Panc1 (cell line): ENCODE results near the gene RSAD2. TPM values are rescaled to one million over a fixed set of nuclear protein-coding genes. Genes with fewer than 3 reads are reported as not detected.

Experiments
- ATAC-seq: fragments of 200-7000 bp; cut with Tn5 transposase; 2 replicates; pipeline ENCODE4 v1.9.1; 2020; ENCODE audit warnings: mild to moderate bottlenecking, moderate library complexity
- BruUV-seq: library from RNA; stranded (reverse); fragments of 400-500 nt; replicated peaks from 2 replicates; lab custom pipeline; 2021; lab: Mats Ljungman, UMichigan
- CTCF ChIA-PET: fragments of 300-600 bp; sonication (Branson Sonifier 250); formaldehyde crosslinking; loops from one replicate; lab custom pipeline; 2022; ENCODE audit warnings: antibody characterized with exemption; lab: Charles Lee
- POLR2A ChIA-PET: fragments of 300-600 bp; sonication (Branson Sonifier 250); formaldehyde crosslinking; loops from one replicate; lab custom pipeline; 2022; ENCODE audit warnings: antibody characterized with exemption; lab: Charles Lee
- DNase-seq: peaks from one replicate; pipeline ENCODE4 v3.0.0-alpha.2; 2010; ENCODE audit warnings: low read depth, low spot score
- H3K27ac ChIP-seq: 2 replicates; pipeline ENCODE4 v1.5.1; 2011; ENCODE audit warnings: mild to moderate bottlenecking, low read length, inconsistent platforms
- H3K27me3 ChIP-seq: fragments of 200-500 bp; sonication (Bioruptor generic); 2 replicates; pipeline ENCODE4 v1.6.0; 2014; ENCODE audit warnings: low read length, inconsistent platforms; ENCODE audit not compliant: control insufficient read depth, insufficient read depth
- H3K36me3 ChIP-seq: fragments of 200-500 bp; sonication (Bioruptor generic); 2 replicates; pipeline ENCODE4 v1.5.1; 2014; ENCODE audit warnings: inconsistent platforms, mild to moderate bottlenecking, low read length, moderate library complexity; ENCODE audit not compliant: control insufficient read depth, insufficient read depth
- H3K4me1 ChIP-seq: 2 replicates; pipeline ENCODE4 v1.5.1; 2011; ENCODE audit warnings: inconsistent platforms, mild to moderate bottlenecking, low read length, moderate library complexity; ENCODE audit not compliant: control insufficient read depth, insufficient read depth
- H3K4me3 ChIP-seq, 2 experiments: 2 replicates each; pipeline ENCODE4 v1.5.1; 2011 to 2012; ENCODE audit warnings: low read depth in 2 of 2, low read length in 2 of 2, mild to moderate bottlenecking in 2 of 2, inconsistent platforms in 1 of 2, moderate library complexity in 1 of 2
- H3K9me3 ChIP-seq: fragments of 200-500 bp; sonication (Bioruptor generic); 2 replicates; pipeline ENCODE4 v1.5.1; 2014; ENCODE audit warnings: low read depth, mild to moderate bottlenecking, inconsistent platforms, low read length, moderate library complexity; ENCODE audit not compliant: control insufficient read depth, insufficient read depth
- POLR2AphosphoS5 ChIP-seq: IDR thresholded peaks from 2 replicates; pipeline ENCODE4 v1.6.1; 2012; ENCODE audit warnings: mild to moderate bottlenecking, low read depth, low read length, moderate library complexity
- SIN3A ChIP-seq: IDR thresholded peaks from 2 replicates; pipeline ENCODE4 v1.6.1; 2012; ENCODE audit warnings: low read depth, mild to moderate bottlenecking, low read length, moderate library complexity, borderline replicate concordance; ENCODE audit not compliant: insufficient read depth
- TCF7L2 ChIP-seq: IDR thresholded peaks from 2 replicates; pipeline ENCODE4 v1.6.1; 2011; ENCODE audit warnings: mild to moderate bottlenecking, low read depth, low read length, inconsistent platforms
- in situ Hi-C: cut with HindIII; loops from 2 replicates; pipeline ENCODE4 v1.10.0; 2016; ENCODE audit warnings: low sequenced_read_pairs, low pct_unique_long_range_greater_than_20kb
- intact Hi-C: fragments of 100-400 bp; cut with micrococcal nuclease; formaldehyde crosslinking; loops from one replicate; pipeline ENCODE4 v1.10.0; 2022; ENCODE audit not compliant: unreplicated experiment
- total RNA-seq: library from RNA; stranded (reverse); gene quantifications from one replicate; pipeline ENCODE4 v1.2.1, GENCODE V29; 2021; ENCODE audit not compliant: unreplicated experiment
- TF ChIP-seq, protein P1 (sequence below): fragments of 450-650 bp; IDR thresholded peaks from 2 replicates; pipeline ENCODE4 v1.5.1; 2017; ENCODE audit warnings: mild to moderate bottlenecking
- TF ChIP-seq, protein P2 (sequence below), 2 experiments: IDR thresholded peaks; 2 replicates each; pipeline ENCODE4 v1.6.1; 2011 to 2012; ENCODE audit warnings: low read depth in 2 of 2, control low read depth in 1 of 2, low read length in 1 of 2, mild to moderate bottlenecking in 1 of 2, moderate library complexity in 1 of 2; ENCODE audit not compliant: insufficient read depth in 1 of 2

Gene RSAD2
- total RNA-seq, 1 experiment from 2014 or later: 0.44 TPM

DNA sequence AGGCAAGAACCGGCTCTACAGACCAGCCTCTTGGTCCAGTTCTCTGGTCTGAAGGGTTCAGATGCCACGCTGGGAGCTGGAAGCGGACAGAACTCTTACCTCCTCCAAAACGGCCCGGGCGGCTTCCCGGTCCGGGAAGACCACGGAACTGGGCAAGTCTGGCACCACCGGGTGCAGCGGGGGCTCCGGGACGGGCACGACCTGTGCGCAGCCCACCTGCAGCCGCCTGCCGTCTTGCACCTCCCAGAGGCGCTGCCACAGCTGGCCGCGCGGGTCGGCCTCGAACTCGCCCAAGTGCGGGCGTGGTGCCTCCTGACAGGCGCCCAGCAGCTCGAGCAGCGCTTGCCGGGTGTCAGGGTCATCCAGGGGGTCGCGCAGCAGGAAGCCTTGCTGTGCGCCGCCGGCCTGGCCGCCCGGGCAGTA lies 12.6 kb upstream of the RSAD2 start:
- Histone ChIP-seq H3K27me3 (peaks cover 23% of the 10 kb centered on the region), H3K4me1 (peaks cover 3% of the 10 kb centered on the region; the same call in 1 of the 2 replicates), H3K27ac (no peak overlapping the region), H3K9me3 (no peaks in the 10 kb centered on the region), H3K4me3 (peak overlapping the region; percentile 19 to 55; a peak in 3 of 4 replicates), H3K36me3 (no peaks in the 10 kb centered on the region)
- in situ Hi-C loops (no loop called here), intact Hi-C loops (no loop called here)
- no peak for TF ChIP-seq TCF7L2
- no peak for TF ChIP-seq SIN3A
- TF ChIP-seq, protein P1, sequence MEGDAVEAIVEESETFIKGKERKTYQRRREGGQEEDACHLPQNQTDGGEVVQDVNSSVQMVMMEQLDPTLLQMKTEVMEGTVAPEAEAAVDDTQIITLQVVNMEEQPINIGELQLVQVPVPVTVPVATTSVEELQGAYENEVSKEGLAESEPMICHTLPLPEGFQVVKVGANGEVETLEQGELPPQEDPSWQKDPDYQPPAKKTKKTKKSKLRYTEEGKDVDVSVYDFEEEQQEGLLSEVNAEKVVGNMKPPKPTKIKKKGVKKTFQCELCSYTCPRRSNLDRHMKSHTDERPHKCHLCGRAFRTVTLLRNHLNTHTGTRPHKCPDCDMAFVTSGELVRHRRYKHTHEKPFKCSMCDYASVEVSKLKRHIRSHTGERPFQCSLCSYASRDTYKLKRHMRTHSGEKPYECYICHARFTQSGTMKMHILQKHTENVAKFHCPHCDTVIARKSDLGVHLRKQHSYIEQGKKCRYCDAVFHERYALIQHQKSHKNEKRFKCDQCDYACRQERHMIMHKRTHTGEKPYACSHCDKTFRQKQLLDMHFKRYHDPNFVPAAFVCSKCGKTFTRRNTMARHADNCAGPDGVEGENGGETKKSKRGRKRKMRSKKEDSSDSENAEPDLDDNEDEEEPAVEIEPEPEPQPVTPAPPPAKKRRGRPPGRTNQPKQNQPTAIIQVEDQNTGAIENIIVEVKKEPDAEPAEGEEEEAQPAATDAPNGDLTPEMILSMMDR: no peak
- no peak for TF ChIP-seq POLR2AphosphoS5
- TF ChIP-seq, protein P2, sequence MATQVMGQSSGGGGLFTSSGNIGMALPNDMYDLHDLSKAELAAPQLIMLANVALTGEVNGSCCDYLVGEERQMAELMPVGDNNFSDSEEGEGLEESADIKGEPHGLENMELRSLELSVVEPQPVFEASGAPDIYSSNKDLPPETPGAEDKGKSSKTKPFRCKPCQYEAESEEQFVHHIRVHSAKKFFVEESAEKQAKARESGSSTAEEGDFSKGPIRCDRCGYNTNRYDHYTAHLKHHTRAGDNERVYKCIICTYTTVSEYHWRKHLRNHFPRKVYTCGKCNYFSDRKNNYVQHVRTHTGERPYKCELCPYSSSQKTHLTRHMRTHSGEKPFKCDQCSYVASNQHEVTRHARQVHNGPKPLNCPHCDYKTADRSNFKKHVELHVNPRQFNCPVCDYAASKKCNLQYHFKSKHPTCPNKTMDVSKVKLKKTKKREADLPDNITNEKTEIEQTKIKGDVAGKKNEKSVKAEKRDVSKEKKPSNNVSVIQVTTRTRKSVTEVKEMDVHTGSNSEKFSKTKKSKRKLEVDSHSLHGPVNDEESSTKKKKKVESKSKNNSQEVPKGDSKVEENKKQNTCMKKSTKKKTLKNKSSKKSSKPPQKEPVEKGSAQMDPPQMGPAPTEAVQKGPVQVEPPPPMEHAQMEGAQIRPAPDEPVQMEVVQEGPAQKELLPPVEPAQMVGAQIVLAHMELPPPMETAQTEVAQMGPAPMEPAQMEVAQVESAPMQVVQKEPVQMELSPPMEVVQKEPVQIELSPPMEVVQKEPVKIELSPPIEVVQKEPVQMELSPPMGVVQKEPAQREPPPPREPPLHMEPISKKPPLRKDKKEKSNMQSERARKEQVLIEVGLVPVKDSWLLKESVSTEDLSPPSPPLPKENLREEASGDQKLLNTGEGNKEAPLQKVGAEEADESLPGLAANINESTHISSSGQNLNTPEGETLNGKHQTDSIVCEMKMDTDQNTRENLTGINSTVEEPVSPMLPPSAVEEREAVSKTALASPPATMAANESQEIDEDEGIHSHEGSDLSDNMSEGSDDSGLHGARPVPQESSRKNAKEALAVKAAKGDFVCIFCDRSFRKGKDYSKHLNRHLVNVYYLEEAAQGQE (IDR thresholded peaks at IDR 0.05; ENCODE audit: insufficient read depth in 1 of 2, low read depth in 2 of 2, low read length in 1 of 2): no peak
- CTCF ChIA-PET: no interaction called here
- DNase-seq (no peak), ATAC-seq (peak; percentile 16)
- POLR2A ChIA-PET: no interaction called here
- BruUV-seq: no TSS peak

DNA sequence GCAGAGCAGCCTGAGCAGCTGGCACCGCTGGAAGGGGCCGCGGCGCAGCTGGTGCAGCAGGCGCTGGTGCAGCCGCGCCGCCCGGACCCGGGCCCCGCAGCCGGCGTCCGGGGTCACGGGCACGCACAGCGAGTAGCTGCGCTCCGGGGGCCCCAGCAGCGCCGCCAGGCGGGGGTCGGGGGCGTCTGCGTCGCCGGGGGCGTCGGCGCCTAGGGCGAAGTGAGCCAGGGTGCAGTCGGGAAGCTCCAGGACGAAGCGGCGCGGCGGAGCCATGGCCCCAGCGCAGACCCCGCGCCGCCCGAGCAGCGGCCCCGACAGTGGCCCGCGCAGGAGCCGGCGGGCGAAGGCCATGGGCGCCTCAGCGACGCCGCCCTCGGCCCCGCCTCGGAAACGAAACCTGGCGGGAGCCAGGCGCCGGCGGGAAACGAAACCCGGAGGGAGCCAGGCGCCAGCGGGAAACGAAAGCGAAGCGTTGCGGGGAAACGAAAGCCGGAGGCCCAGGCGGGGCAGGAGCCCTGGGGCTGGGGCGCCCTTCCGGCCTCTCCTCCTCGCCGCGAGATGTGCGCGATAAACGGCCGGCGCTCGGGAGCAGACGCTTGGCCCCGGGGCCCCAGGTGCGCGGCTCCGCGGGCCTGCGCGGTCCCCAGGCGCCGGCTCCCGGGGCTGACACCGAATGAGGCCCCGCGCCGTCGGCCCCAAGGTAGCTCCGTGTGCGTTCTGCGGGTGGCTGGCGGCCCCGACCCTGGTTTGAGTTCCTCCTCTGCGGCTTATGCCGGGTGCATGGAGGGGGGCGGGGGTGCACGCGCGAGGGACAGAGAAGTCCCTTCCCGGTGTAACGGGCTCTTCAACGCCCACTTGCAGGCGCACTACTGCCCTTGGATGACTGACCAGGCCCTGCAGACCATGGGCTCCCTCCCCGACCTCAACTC lies 12.0 kb upstream of the RSAD2 start, which contains the start of gene CMPK2:
CMPK2 (minus strand) TSS at position 562 of the 929 bp plus-strand sequence; CDS start at position 351, 211 bp downstream.
- no peaks in the 10 kb centered on the region for H3K9me3 ChIP-seq
- H3K36me3 ChIP-seq: no peaks in the 10 kb centered on the region
- no TSS peak for BruUV-seq
- CTCF ChIA-PET: no interaction called here
- peaks cover 3% of the 10 kb centered on the region; the same call in 1 of the 2 replicates for H3K4me1 ChIP-seq
- H3K27me3 ChIP-seq: peaks cover 23% of the 10 kb centered on the region
- in situ Hi-C loops (no loop called here), intact Hi-C loops (no loop called here)
- no peak within 1 kb of the TSS for H3K27ac ChIP-seq
- POLR2A ChIA-PET: no interaction called here
- ATAC-seq: peak; percentile 79
- TF ChIP-seq, protein P2 (IDR thresholded peaks at IDR 0.05; ENCODE audit: insufficient read depth in 1 of 2, low read depth in 2 of 2, low read length in 1 of 2): no peak
- TF ChIP-seq, protein P1: peak; percentile 43
- H3K4me3 ChIP-seq: peak within 1 kb of the TSS; percentile 55 to 56
- DNase-seq: no peak
